Small intestine (tissue), 7 donors: ENCODE data around the gene TUBA4A. TPM values are rescaled to one million over a fixed set of nuclear protein-coding genes. Genes with fewer than 3 reads are reported as not detected.

Experiments used
- DNase-seq, 2 donors: peaks; one replicate each; pipeline versions ENCODE4 v3.0.0 to v3.0.0-alpha.2; 2013
- FAIRE-seq: peaks from 2 replicates; lab custom pipeline; 2012; peaks lifted over from hg19 to GRCh38; lab: Jason Lieb, UNC
- H3K27ac ChIP-seq, 3 donors: one replicate each; pipeline ENCODE4 v1.5.1; 2013; ENCODE audit warnings: low read length in 2 of 3, mild to moderate bottlenecking in 2 of 3, control low read depth in 1 of 3, inconsistent platforms in 1 of 3, low read depth in 1 of 3, moderate library complexity in 1 of 3
- H3K27me3 ChIP-seq, 3 donors: one replicate each; pipeline ENCODE4 v1.6.1; 2013; ENCODE audit warnings: low read length in 3 of 3, inconsistent platforms in 1 of 3; ENCODE audit not compliant: control insufficient read depth in 3 of 3, insufficient read depth in 3 of 3
- H3K36me3 ChIP-seq, 3 donors: one replicate each; pipeline ENCODE4 v1.6.1; 2013; ENCODE audit warnings: low read length in 3 of 3, inconsistent platforms in 1 of 3, low read depth in 1 of 3, mild to moderate bottlenecking in 1 of 3, moderate library complexity in 1 of 3; ENCODE audit not compliant: control insufficient read depth in 3 of 3, insufficient read depth in 2 of 3
- H3K4me1 ChIP-seq, 3 donors: one replicate each; pipeline ENCODE4 v1.6.1; 2013; ENCODE audit warnings: low read length in 2 of 3, inconsistent platforms in 1 of 3, low read depth in 1 of 3, mild to moderate bottlenecking in 1 of 3, moderate library complexity in 1 of 3; ENCODE audit not compliant: control insufficient read depth in 3 of 3, insufficient read depth in 2 of 3
- H3K4me3 ChIP-seq, 3 donors: one replicate each; pipeline ENCODE4 v1.5.1; 2013; ENCODE audit warnings: low read length in 3 of 3, control low read depth in 1 of 3, inconsistent platforms in 1 of 3, low read depth in 1 of 3, mild to moderate bottlenecking in 1 of 3, moderate library complexity in 1 of 3
- H3K9me3 ChIP-seq, 2 donors: one replicate each; pipeline ENCODE4 v1.6.1; 2013; ENCODE audit warnings: low read depth in 1 of 2, low read length in 1 of 2; ENCODE audit not compliant: control insufficient read depth in 2 of 2, insufficient read depth in 1 of 2
- WGBS, 3 donors: extraction: QIAGEN DNeasy Blood & Tissue Kit; methylation state at CpG; one replicate each; pipeline ENCODE4 v1.1.7; 2013; 5-methylcytosine and 5-hydroxymethylcytosine counted together
- polyA plus RNA-seq, 4 donors: library from polyadenylated mRNA; stranded (reverse) in 3 of 4; unstranded in 1 of 4; fragments of 200-250 nt in 3 of 4; fragments of 120-200 nt in 1 of 4; gene quantifications; one replicate each; pipeline versions ENCODE4 v1.2.1 to v1.2.3, GENCODE V29; 2013
- donor health status: healthy with polysubstance abuse.
- donor health status: control.
- donor health status: control.
- donor health status: Bipolar disorder and iron deficiency.
- donor health status: healthy.

Gene TUBA4A
- polyA plus RNA-seq, 4 donors: 42.1 to 62.0 (median 49.8) TPM

DNA sequence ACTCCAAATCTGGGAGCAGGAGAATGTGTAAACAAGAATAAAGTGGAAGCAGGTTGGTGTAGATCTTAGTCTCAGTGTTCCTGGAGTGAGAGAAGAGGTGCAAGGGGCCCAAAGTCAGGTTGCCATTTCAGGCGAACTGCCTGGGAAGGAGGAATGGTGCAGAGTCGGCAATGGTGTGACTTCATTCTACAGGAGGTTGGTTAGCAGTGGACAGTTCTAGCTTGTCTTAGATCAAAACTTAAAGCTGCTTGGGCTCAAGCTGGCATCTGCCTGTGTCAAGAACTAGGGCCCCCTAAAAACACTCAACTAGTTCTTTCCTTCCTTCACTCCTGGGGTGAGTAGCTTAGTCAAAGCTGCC, 4.9 kb downstream of the TUBA4A start:
- H3K27ac ChIP-seq: peak overlapping the region; percentile 88 to 98 (median 97)
- peaks cover 18 to 69% (median 22%) of the 10 kb centered on the region in 3 donors for H3K4me1 ChIP-seq
- H3K9me3 ChIP-seq: no peaks in the 10 kb centered on the region
- WGBS, 3 donors: 15 to 64% (median 27%) methylated on average over 2 of the region's 2 CpGs
- peak overlapping the region in 2 of 3 donors; percentile 18 to 31 for H3K4me3 ChIP-seq
- DNase-seq (no peak), FAIRE-seq (no peak)
- peaks cover 0 to 14% (median 0%) of the 10 kb centered on the region in 3 donors for H3K27me3 ChIP-seq
- peaks cover 0 to 45% (median 2%) of the 10 kb centered on the region in 3 donors for H3K36me3 ChIP-seq

DNA sequence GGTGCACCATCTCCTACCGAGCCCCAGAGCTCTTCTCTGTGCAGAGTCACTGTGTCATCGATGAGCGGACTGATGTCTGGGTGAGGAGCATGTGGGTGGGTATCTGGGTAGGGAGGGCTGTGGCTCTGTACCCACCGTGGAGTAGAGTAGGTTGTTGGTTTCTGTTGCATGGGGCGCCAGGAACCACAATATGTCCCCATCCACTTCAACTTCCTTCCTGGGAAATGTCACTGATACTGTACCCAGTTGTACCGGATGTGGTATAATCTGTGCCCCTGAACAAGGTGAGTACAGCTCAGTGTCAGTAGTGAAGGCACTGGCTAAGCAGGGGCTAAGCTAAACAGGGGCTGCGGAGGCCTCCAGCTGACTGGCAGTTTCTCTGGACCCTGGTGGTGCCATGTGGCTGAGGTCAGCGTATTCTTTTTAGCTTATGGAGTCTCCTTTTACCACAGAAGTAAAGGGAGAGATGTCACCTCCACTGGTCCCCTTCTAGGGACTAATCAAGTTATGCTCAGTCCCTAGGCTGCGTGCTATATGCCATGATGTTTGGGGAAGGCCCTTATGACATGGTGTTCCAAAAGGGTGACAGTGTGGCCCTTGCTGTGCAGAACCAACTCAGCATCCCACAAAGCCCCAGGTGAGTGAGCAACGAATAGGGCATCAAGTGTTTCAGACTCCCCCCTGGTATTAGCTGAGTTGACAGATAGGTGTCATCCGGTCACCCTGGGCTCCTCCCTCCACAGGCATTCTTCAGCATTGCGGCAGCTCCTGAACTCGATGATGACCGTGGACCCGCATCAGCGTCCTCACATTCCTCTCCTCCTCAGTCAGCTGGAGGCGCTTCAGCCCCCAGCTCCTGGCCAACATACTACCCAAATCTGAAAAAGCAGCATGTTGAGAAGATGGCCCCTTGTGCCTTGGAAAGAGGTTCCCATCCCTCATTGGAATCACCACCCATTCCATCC, 5.8 kb downstream of the TUBA4A start:
- DNase-seq: peak in 1 of 2 donors; percentile 71
- Histone ChIP-seq H3K4me1 (peaks cover 20 to 65% (median 22%) of the 10 kb centered on the region in 3 donors), H3K27me3 (peaks cover 0 to 6% (median 0%) of the 10 kb centered on the region in 3 donors)

DNA sequence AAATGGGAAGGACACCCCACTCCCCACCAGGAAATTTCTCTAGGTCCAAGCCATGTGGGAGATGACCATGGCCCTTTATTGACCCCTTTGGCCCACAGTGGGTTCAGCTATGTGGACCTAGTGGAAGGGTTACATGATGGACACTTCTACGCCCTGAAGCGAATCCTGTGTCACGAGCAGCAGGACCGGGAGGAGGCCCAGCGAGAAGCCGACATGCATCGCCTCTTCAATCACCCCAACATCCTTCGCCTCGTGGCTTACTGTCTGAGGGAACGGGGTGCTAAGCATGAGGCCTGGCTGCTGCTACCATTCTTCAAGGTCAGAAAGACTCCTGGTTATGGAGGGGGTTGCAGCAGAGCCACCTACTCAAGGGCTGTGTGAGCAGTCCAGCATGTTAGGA, 7.2 kb downstream of the TUBA4A start:
- WGBS, 3 donors: 95% methylated on average over 10 of the region's 10 CpGs
- no peak overlapping the region for H3K4me3 ChIP-seq
- DNase-seq: no peak
- no peaks in the 10 kb centered on the region for H3K27me3 ChIP-seq
- H3K4me1 ChIP-seq: peaks cover 20 to 53% (median 21%) of the 10 kb centered on the region in 3 donors
- H3K27ac ChIP-seq: peak overlapping the region in 1 of 3 donors; percentile 97
- peaks cover 0 to 44% (median 2%) of the 10 kb centered on the region in 3 donors for H3K36me3 ChIP-seq
- FAIRE-seq: no peak
- no peaks in the 10 kb centered on the region for H3K9me3 ChIP-seq

More for the DNA sequence above, 5.8 kb downstream of the TUBA4A start:
- 82 to 87% (median 82%) methylated on average over 17 of the region's 17 CpGs for WGBS, 3 donors
- FAIRE-seq: no peak
- H3K27ac ChIP-seq: peak overlapping the region; percentile 22 to 97 (median 88)
- peaks cover 0 to 45% (median 2%) of the 10 kb centered on the region in 3 donors for H3K36me3 ChIP-seq
- no peaks in the 10 kb centered on the region for H3K9me3 ChIP-seq
- no peak overlapping the region for H3K4me3 ChIP-seq

DNA sequence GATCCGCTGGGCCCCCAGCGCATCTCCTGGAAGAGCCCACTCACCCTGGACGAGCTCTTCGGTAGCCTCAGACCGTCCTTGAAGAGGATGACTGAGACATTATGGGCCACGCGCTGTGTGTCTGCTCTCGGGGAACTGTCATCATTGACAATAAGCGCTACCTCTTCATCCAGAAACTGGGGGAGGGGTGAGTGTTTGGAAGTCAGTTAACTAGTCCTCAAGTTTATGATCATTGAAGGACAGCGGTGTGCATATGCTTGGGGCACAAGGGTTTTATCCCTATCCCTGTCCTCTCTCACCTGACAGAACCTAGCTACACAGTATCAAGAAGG, 7.9 kb downstream of the TUBA4A start:
- Histone ChIP-seq H3K27me3 (no peaks in the 10 kb centered on the region), H3K4me3 (peak overlapping the region; percentile 59 to 91 (median 91)), H3K4me1 (peaks cover 20 to 49% (median 21%) of the 10 kb centered on the region in 3 donors), H3K9me3 (no peaks in the 10 kb centered on the region), H3K27ac (peak overlapping the region; percentile 71 to 91 (median 89)), H3K36me3 (peaks cover 0 to 37% (median 0%) of the 10 kb centered on the region in 3 donors)
- FAIRE-seq (no peak), DNase-seq (peak in 1 of 2 donors; percentile 14)
- 8 to 12% (median 10%) methylated on average over 10 of the region's 10 CpGs for WGBS, 3 donors

DNA sequence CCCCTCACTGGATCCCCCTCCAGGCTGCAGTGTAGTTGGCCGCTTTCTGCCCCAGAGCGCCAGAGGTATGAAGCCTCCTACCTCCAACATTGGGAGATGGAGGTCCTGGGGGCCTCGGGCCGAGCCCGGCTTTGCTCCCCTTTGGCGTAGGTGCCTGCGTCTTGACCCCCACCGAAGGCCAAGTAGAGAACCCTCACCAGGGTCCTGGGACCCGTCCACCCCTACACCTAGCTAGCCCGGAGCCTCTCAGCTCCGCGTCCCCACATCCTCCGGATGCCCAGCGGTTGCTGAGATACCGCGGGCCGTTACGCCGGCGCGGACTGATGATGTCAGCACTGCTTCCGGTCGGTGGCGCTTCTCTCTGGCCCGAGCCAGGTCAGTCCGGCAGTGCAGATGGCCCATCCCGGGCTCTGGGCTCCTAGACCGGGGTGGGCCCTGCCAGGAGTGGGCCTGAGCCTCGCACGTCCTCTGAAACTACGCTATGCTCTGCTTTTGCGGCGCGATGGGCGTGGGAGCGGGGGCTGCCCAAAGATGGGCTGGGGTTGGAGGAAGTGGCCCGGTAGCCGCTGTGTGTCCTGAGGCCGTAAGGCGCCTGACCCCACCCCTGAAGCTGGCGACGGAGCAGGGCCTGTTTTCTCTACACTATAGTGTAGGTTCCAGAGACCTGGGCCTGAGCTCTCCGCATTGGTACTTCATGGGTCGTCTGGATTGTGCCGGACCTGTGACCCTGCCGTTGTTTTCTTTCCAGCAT, 8.4 kb downstream of the TUBA4A start, which contains the start of the genes GLB1L and STK16:
Gene GLB1L (minus strand): TSS at position 297 of the 751 bp plus-strand sequence. CDS start 1,871 bp downstream, outside the sequence.
Gene STK16 (plus strand): TSS at position 332 of the 751 bp plus-strand sequence. CDS start 521 bp downstream, outside the sequence.
- Histone ChIP-seq H3K9me3 (no peaks in the 10 kb centered on the region), H3K27me3 (no peaks in the 10 kb centered on the region), H3K4me1 (peaks cover 17 to 44% (median 20%) of the 10 kb centered on the region in 3 donors), H3K36me3 (peaks cover 0 to 32% (median 0%) of the 10 kb centered on the region in 3 donors), H3K27ac (peak within 1 kb of the TSS; percentile 71 to 91 (median 89)), H3K4me3 (peak within 1 kb of the TSS; percentile 59 to 91 (median 91))
- FAIRE-seq (no peak), DNase-seq (peak; percentile 87 to 97)
- 0 to 1% (median 1%) methylated on average over 46 of the region's 46 CpGs for WGBS, 3 donors

DNA sequence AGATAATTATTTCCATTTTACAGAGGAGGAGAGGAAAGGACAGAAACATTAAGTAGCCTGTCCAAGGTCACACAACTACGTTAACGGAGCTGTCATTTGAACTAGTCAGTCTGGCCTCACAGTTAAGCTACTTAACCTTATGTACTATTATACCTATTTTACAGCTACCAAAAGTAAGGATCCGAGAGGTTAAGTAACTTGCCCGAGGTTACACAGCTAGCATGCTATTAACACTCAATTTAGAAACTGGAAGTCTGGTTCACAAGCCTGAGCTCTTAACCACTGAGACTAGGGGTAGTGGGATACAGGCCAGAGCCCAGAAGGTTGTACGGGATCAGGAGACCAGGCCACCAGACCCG, 8.9 kb downstream of the TUBA4A start:
- Histone ChIP-seq H3K4me1 (peaks cover 13 to 38% (median 20%) of the 10 kb centered on the region in 3 donors), H3K4me3 (peak overlapping the region; percentile 59 to 91 (median 91)), H3K27ac (peak overlapping the region; percentile 71 to 91 (median 73)), H3K9me3 (no peaks in the 10 kb centered on the region), H3K27me3 (no peaks in the 10 kb centered on the region), H3K36me3 (peaks cover 0 to 33% (median 0%) of the 10 kb centered on the region in 3 donors)
- 19 to 36% (median 23%) methylated on average over 6 of the region's 6 CpGs for WGBS, 3 donors
- FAIRE-seq: no peak
- DNase-seq: no peak

DNA sequence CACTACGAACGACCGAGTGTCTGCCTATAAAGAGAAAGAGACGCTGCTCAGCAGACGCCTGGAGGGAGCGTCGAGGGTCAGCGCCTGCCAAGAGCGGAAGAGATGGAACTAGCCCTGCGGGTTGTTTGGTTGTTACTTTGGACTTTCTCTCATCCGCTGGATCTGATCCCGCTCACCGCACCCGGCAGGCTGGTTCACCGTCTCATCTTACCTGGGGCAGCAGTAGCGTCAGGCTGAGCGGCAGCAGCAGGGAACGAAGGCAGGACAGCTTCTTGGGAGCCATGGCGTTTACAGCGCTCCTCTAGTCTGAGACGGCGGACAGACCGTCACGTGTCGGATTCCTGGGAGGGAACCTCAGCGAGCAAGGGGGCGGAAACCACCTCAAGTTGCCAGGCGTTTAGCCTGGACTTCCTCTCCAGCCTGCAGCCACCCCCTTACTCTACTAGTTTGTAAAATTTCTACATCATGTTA, 10.4 kb downstream of the TUBA4A start:
- Histone ChIP-seq H3K4me1 (peaks cover 13 to 24% (median 15%) of the 10 kb centered on the region in 3 donors), H3K27me3 (no peaks in the 10 kb centered on the region), H3K9me3 (no peaks in the 10 kb centered on the region), H3K27ac (peak overlapping the region in 2 of 3 donors; percentile 7), H3K36me3 (peaks cover 0 to 35% (median 0%) of the 10 kb centered on the region in 3 donors), H3K4me3 (peak overlapping the region in 2 of 3 donors; percentile 0 to 22)
- WGBS, 3 donors: 13 to 40% (median 32%) methylated on average over 28 of the region's 28 CpGs
- no peak for FAIRE-seq
- DNase-seq: peak; percentile 76 to 83
